K562 (cell line): ENCODE results near the gene GOLPH3L. TPM values are rescaled to one million over a fixed set of nuclear protein-coding genes. Genes with fewer than 3 reads are reported as not detected.

Source experiments
- ATAC-seq: fragments of 200-7000 bp; cut with Tn5 transposase; 3 replicates; pipeline ENCODE4 v1.9.1; 2020; ENCODE audit warnings: moderate library complexity
- BruUV-seq: library from RNA; stranded (reverse); fragments of 400-500 nt; replicated peaks from 2 replicates; lab custom pipeline; 2021; lab: Mats Ljungman, UMichigan
- CTCF ChIA-PET: fragments of 300-600 bp; formaldehyde crosslinking; extraction: SDS; loops from one replicate; lab custom pipeline; 2021; ENCODE audit warnings: low intra/inter-chr PET ratio; lab: Yijun Ruan, JAX
- POLR2A ChIA-PET: fragments of 300-600, 350-650 bp; sonication (Branson Sonifier 250); formaldehyde crosslinking; extraction: SDS; loops from one replicate; lab custom pipeline; 2021; ENCODE audit warnings: antibody characterized with exemption, inconsistent platforms; lab: Yijun Ruan, JAX
- DNase-seq, 4 experiments: peaks; one replicate each; pipeline versions ENCODE4 v3.0.0 to v3.0.0-alpha.2; 2011 to 2018; ENCODE audit warnings: low spot score in 3 of 4, mixed read lengths in 3 of 4; ENCODE audit errors: extremely low read depth in 1 of 4
- FAIRE-seq: peaks from 2 replicates; lab custom pipeline; 2011; peaks lifted over from hg19 to GRCh38; lab: Jason Lieb, UNC
- H2AFZ ChIP-seq: 2 replicates; pipeline ENCODE4 v1.6.0; 2011; ENCODE audit warnings: low read depth, low read length, control low read depth, inconsistent platforms
- H3K27ac ChIP-seq: fragments of 200-600 bp; 3 replicates; pipeline ENCODE4 v1.8.0; 2011; ENCODE audit warnings: low read depth, mild to moderate bottlenecking, control low read depth, inconsistent platforms, low read length, moderate library complexity, mixed read lengths; ENCODE audit errors: extremely low read depth
- H3K27me3 ChIP-seq, 2 experiments: fragments of 300-600 bp in 1 of 2; 2 replicates in 1 of 2; 3 replicates in 1 of 2; pipeline versions ENCODE4 v1.6.0 to v1.8.0; 2011; ENCODE audit warnings: inconsistent platforms in 2 of 2, low read length in 2 of 2, mild to moderate bottlenecking in 1 of 2, mixed read lengths in 1 of 2, moderate library complexity in 1 of 2; ENCODE audit not compliant: control insufficient read depth in 2 of 2, insufficient read depth in 2 of 2
- H3K36me3 ChIP-seq: fragments of 300-600 bp; 3 replicates; pipeline ENCODE4 v1.8.0; 2011; ENCODE audit warnings: mild to moderate bottlenecking, low read length, inconsistent platforms; ENCODE audit not compliant: control insufficient read depth, insufficient read depth
- H3K4me1 ChIP-seq, 2 experiments: fragments of 200-600 bp in 1 of 2; replicated peaks in 1 of 2; 2 replicates in 1 of 2; 3 replicates in 1 of 2; pipeline versions ENCODE4 v1.5.1 to v1.8.0; 2011; ENCODE audit warnings: inconsistent platforms in 2 of 2, low read length in 2 of 2, mild to moderate bottlenecking in 1 of 2, mixed read lengths in 1 of 2, moderate library complexity in 1 of 2; ENCODE audit not compliant: control insufficient read depth in 2 of 2, insufficient read depth in 2 of 2
- H3K4me2 ChIP-seq: 2 replicates; pipeline ENCODE4 v1.6.1; 2011; ENCODE audit warnings: low read length, control low read depth, inconsistent platforms, mixed read lengths; ENCODE audit not compliant: insufficient read depth
- H3K4me3 ChIP-seq: fragments of 200-600 bp; sonication (generic), shearing (Covaris generic); 2 replicates; pipeline ENCODE4 v1.5.1; 2016; ENCODE audit warnings: control low read depth, inconsistent platforms
- H3K79me2 ChIP-seq: fragments of 200-600 bp; 3 replicates; pipeline ENCODE4 v1.8.0; 2011; ENCODE audit warnings: low read length, inconsistent platforms; ENCODE audit not compliant: control insufficient read depth, insufficient read depth
- H3K9ac ChIP-seq, 2 experiments: 2 replicates each; pipeline versions ENCODE4 v1.6.0 to v1.6.1; 2011; ENCODE audit warnings: low read depth in 2 of 2, low read length in 2 of 2, control low read depth in 1 of 2, inconsistent platforms in 1 of 2, mild to moderate bottlenecking in 1 of 2, mixed read lengths in 1 of 2; ENCODE audit not compliant: insufficient read depth in 1 of 2
- H3K9me1 ChIP-seq: one replicate; pipeline ENCODE4 v1.6.0; 2011; ENCODE audit warnings: inconsistent platforms, mild to moderate bottlenecking, low read length, moderate library complexity; ENCODE audit not compliant: control insufficient read depth, insufficient read depth
- H3K9me3 ChIP-seq: replicated peaks from 2 replicates; pipeline ENCODE4 v1.5.1; 2011; ENCODE audit warnings: low read depth, low read length, inconsistent platforms; ENCODE audit not compliant: control insufficient read depth, insufficient read depth
- H4K20me1 ChIP-seq: replicated peaks from 2 replicates; pipeline ENCODE4 v1.6.1; 2011; ENCODE audit warnings: low read length, inconsistent platforms, mixed read lengths; ENCODE audit not compliant: control insufficient read depth, insufficient read depth
- E2F5 ChIP-seq: sonication (generic); formaldehyde crosslinking; IDR thresholded peaks from 2 replicates; pipeline ENCODE4 v1.8.0; 2022; ENCODE audit warnings: mild to moderate bottlenecking, missing genetic modification reagents
- ZNF395 ChIP-seq: fragments of 200-800 bp; sonication (Bioruptor generic); IDR thresholded peaks from 2 replicates; pipeline ENCODE4 v1.6.1; 2017; ENCODE audit warnings: missing genetic modification characterization, missing compliant biosample characterization
- WGBS: fragments of 100-300 bp; shearing (Covaris generic); methylation state at CpG from one replicate; pipeline ENCODE4 v1.1.6; 2016; ENCODE audit warnings: low coverage, mixed read lengths; ENCODE audit not compliant: insufficient coverage; ENCODE audit errors: missing lambda C conversion rate; 5-methylcytosine and 5-hydroxymethylcytosine counted together
- in situ Hi-C: fragments of 300-500 bp; cut with MboI; formaldehyde crosslinking; loops from 4 replicates; pipeline ENCODE4 v1.15.0; 2018; ENCODE audit warnings: inconsistent platforms, mixed read lengths
- intact Hi-C: fragments of 100-400 bp; cut with micrococcal nuclease; formaldehyde crosslinking; loops from 2 replicates; pipeline ENCODE4 v1.14.2; 2022
- polyA plus RNA-seq, 8 experiments: library from polyadenylated mRNA; depleted of rRNA in 4 of 8; stranded (reverse) in 5 of 8; unstranded in 3 of 8; fragments of >200 nt; fragmentation: Nextera tagmentation in 2 of 8; fragmentation: Illumina TruSeq in 1 of 8; extraction: Ambion mirVana in 2 of 8; extraction: Trizol in 1 of 8; gene quantifications; 2 replicates each; pipeline versions ENCODE4 v1.2.1 to v1.2.3, GENCODE V29; 2011 to 2014; ENCODE audit warnings: inconsistent platforms in 1 of 8, missing spikeins in 1 of 8
- total RNA-seq, 7 experiments: library from RNA; depleted of rRNA in 6 of 7; stranded (reverse); fragments of >200 nt in 6 of 7; fragmentation: Illumina TruSeq in 2 of 7; extraction: Trizol in 2 of 7; gene quantifications; 2 replicates each; pipeline versions ENCODE4 v1.2.1 to v1.2.3, GENCODE V29; 2011 to 2021; ENCODE audit warnings: low replicate concordance in 1 of 7

The GOLPH3L gene
- total and polyA plus RNA-seq, 9 of the 15 experiments (the other 6 are each of a cell fraction or from before 2014, with no cell fraction given): 8.1 to 42.1 (median 21.6) TPM

GRCh38 chr1:150610576-150610975, 86.4 kb downstream of the GOLPH3L start:
- FAIRE-seq (no peak), ATAC-seq (no peak), DNase-seq (no peak)
- Histone ChIP-seq H2AFZ (no peak overlapping the region), H3K36me3 (peaks cover 24% of the 10 kb centered on the region; the same call in 2 of the 3 replicates), H3K27me3 (no peaks in the 10 kb centered on the region), H3K9me1 (no peaks in the 10 kb centered on the region), H4K20me1 (no peaks in the 10 kb centered on the region), H3K27ac (no peak overlapping the region), H3K9ac (peak overlapping the region in 1 of 2 experiments; percentile 20; a peak in 1 of 4 replicates), H3K4me3 (no peak overlapping the region), H3K79me2 (peaks cover 13% of the 10 kb centered on the region; the same call in 2 of the 3 replicates), H3K4me1 (peaks cover 26 to 40% of the 10 kb centered on the region in 2 experiments), H3K9me3 (no peaks in the 10 kb centered on the region), H3K4me2 (no peak overlapping the region)
- 90% methylated on average over 4 of the region's 4 CpGs for WGBS
- 0 out of 2 replicates have a peak, but pooled peaks have one; percentile 26 for TF ChIP-seq ZNF395 (CRISPR knock-in tag)
- TF ChIP-seq E2F5: no peak
- intact Hi-C loops (loop anchor here (10.0 kb wide), 1 partner anchor 364 kb away; the partner anchor contains the start of gene CERS2), in situ Hi-C loops (no loop called here)
- POLR2A ChIA-PET: interaction anchor here (2.9 kb wide), 1 partner anchor 9 kb away, joined by 16 read pairs; no protein-coding TSS in a partner anchor
- CTCF ChIA-PET: no interaction called here
- BruUV-seq: no TSS peak
